HepG2 (cell line): ENCODE results near the gene FXYD5. TPM values are rescaled to one million over a fixed set of nuclear protein-coding genes. Genes with fewer than 3 reads are reported as not detected.
A peak's percentile ranks its signal among the peaks of the same experiment; 100 is the strongest.

ENCODE experiments used
- ATAC-seq: fragments of 200-7000 bp; cut with Tn5 transposase; 3 replicates; pipeline ENCODE4 v1.9.1; 2020; ENCODE audit warnings: mild to moderate bottlenecking, moderate library complexity
- BruUV-seq: library from RNA; stranded (reverse); fragments of 400-500 nt; replicated peaks from 2 replicates; lab custom pipeline; 2021; lab: Mats Ljungman, UMichigan
- CTCF ChIA-PET: fragments of 300-600 bp; formaldehyde crosslinking; extraction: SDS; loops from one replicate; lab custom pipeline; 2021; ENCODE audit warnings: low total read pairs, inconsistent platforms, low intra/inter-chr PET ratio; lab: Yijun Ruan, JAX
- POLR2A ChIA-PET: fragments of 350-600 bp; sonication (Branson Sonifier 250); formaldehyde crosslinking; loops from one replicate; lab custom pipeline; 2020; ENCODE audit warnings: antibody characterized with exemption, inconsistent platforms; lab: Yijun Ruan, JAX
- DNase-seq: peaks from one replicate; pipeline ENCODE4 v3.0.0-alpha.2; 2015; ENCODE audit warnings: low spot score
- FAIRE-seq: peaks from 3 replicates; lab custom pipeline; 2011; peaks lifted over from hg19 to GRCh38; lab: Jason Lieb, UNC
- H2AFZ ChIP-seq: one replicate; pipeline ENCODE4 v1.6.1; 2011; ENCODE audit warnings: low read length, inconsistent platforms
- H3K27ac ChIP-seq: fragments of 300-600 bp; 3 replicates; pipeline ENCODE4 v1.8.0; 2011; ENCODE audit warnings: mixed run types, mild to moderate bottlenecking, mixed read lengths, low read length, inconsistent platforms; ENCODE audit not compliant: insufficient read depth; ENCODE audit errors: extremely low read length
- H3K27me3 ChIP-seq, 2 experiments: fragments of 200-600 bp in 1 of 2; 2 replicates in 1 of 2; 3 replicates in 1 of 2; pipeline versions ENCODE4 v1.6.0 to v1.8.0; 2011; ENCODE audit warnings: low read length in 2 of 2, mild to moderate bottlenecking in 2 of 2, moderate library complexity in 2 of 2, inconsistent platforms in 1 of 2; ENCODE audit not compliant: insufficient read depth in 2 of 2, control insufficient read depth in 1 of 2
- H3K36me3 ChIP-seq, 2 experiments: fragments of 200-600 bp in 1 of 2; replicated peaks in 1 of 2; 2 replicates in 1 of 2; 3 replicates in 1 of 2; pipeline versions ENCODE4 v1.5.1 to v1.8.0; 2011; ENCODE audit warnings: low read length in 2 of 2, inconsistent platforms in 1 of 2; ENCODE audit not compliant: insufficient read depth in 2 of 2, control insufficient read depth in 1 of 2
- H3K4me1 ChIP-seq: 2 replicates; pipeline ENCODE4 v1.5.1; 2012; ENCODE audit warnings: low read length, inconsistent platforms; ENCODE audit not compliant: insufficient read depth
- H3K4me2 ChIP-seq: 2 replicates; pipeline ENCODE4 v1.6.0; 2011; ENCODE audit warnings: low read depth, low read length, inconsistent platforms
- H3K4me3 ChIP-seq, 3 experiments: fragments of 200-600 bp in 1 of 3; sonication (generic), shearing (Covaris generic) in 1 of 3; replicated peaks in 1 of 3; 2 replicates each; pipeline ENCODE4 v1.5.1; 2011 to 2016; ENCODE audit warnings: low read length in 3 of 3, inconsistent platforms in 2 of 3, low read depth in 2 of 3, mild to moderate bottlenecking in 2 of 3, control low read depth in 1 of 3, mixed read lengths in 1 of 3; ENCODE audit not compliant: insufficient read depth in 1 of 3
- H3K79me2 ChIP-seq: one replicate; pipeline ENCODE4 v1.6.1; 2011; ENCODE audit warnings: low read length, inconsistent platforms; ENCODE audit not compliant: insufficient read depth
- H3K9ac ChIP-seq: 2 replicates; pipeline ENCODE4 v1.6.0; 2011; ENCODE audit warnings: mild to moderate bottlenecking, low read depth, low read length, inconsistent platforms; ENCODE audit not compliant: insufficient read depth
- H3K9me3 ChIP-seq: 2 replicates; pipeline ENCODE4 v1.5.1; 2012; ENCODE audit warnings: mild to moderate bottlenecking, low read length
- H4K20me1 ChIP-seq: 2 replicates; pipeline ENCODE4 v1.6.0; 2011; ENCODE audit warnings: inconsistent platforms, mild to moderate bottlenecking, low read length, moderate library complexity; ENCODE audit not compliant: insufficient read depth
- AGO1 ChIP-seq: fragments of 200-400 bp; formaldehyde crosslinking; IDR thresholded peaks from 2 replicates; pipeline ENCODE4 v1.6.1; 2017; ENCODE audit warnings: mild to moderate bottlenecking, low read depth, low read length, moderate library complexity; ENCODE audit not compliant: poor library complexity, severe bottlenecking
- IRX3 ChIP-seq: sonication (generic); formaldehyde crosslinking; IDR thresholded peaks from 2 replicates; pipeline ENCODE4 v1.8.1; 2023; ENCODE audit warnings: mild to moderate bottlenecking, low read depth, missing genetic modification reagents, borderline replicate concordance
- PLSCR1 ChIP-seq: sonication (generic); formaldehyde crosslinking; IDR thresholded peaks from 2 replicates; pipeline ENCODE4 v1.5.0; 2020; ENCODE audit warnings: missing genetic modification reagents, mild to moderate bottlenecking, borderline replicate concordance
- SNAPC4 ChIP-seq: sonication (generic); formaldehyde crosslinking; IDR thresholded peaks from 2 replicates; pipeline ENCODE4 v1.4.0; 2020; ENCODE audit warnings: mild to moderate bottlenecking, missing genetic modification reagents
- ZHX1 ChIP-seq: sonication (generic); formaldehyde crosslinking; IDR thresholded peaks from 2 replicates; pipeline ENCODE4 v1.8.1; 2022; ENCODE audit warnings: low read depth, mild to moderate bottlenecking, missing genetic modification reagents
- ZNF296 ChIP-seq: sonication (generic); formaldehyde crosslinking; conservative IDR thresholded peaks from 2 replicates; pipeline ENCODE4 v1.5.0; 2020; ENCODE audit warnings: mild to moderate bottlenecking, missing genetic modification reagents
- ZNF576 ChIP-seq: sonication (generic); formaldehyde crosslinking; IDR thresholded peaks from 2 replicates; pipeline ENCODE4 v1.4.0; 2020; ENCODE audit warnings: mild to moderate bottlenecking, missing genetic modification reagents
- WGBS: methylation state at CpG from one replicate; pipeline ENCODE4 v1.1.6; 2017; ENCODE audit warnings: low lambda C conversion rate; 5-methylcytosine and 5-hydroxymethylcytosine counted together
- in situ Hi-C: cut with HindIII; loops from 2 replicates; pipeline ENCODE4 v1.10.0; 2017; ENCODE audit warnings: low pct_unique_long_range_greater_than_20kb; ENCODE audit not compliant: extremely low pct_ligation_motif_present
- intact Hi-C: fragments of 100-400 bp; cut with micrococcal nuclease; formaldehyde crosslinking; loops from one replicate; pipeline ENCODE4 v1.10.0; 2022; ENCODE audit not compliant: unreplicated experiment
- polyA plus RNA-seq, 8 experiments: library from polyadenylated mRNA; depleted of rRNA in 3 of 8; stranded (reverse) in 7 of 8; unstranded in 1 of 8; fragments of >200 nt; fragmentation: Illumina TruSeq in 4 of 8; extraction: Trizol in 4 of 8; gene quantifications; 2 replicates each; pipeline versions ENCODE4 v1.2.1 to v1.2.3, GENCODE V29; 2011 to 2016; ENCODE audit warnings: low read depth in 4 of 8, missing spikeins in 1 of 8, mixed read lengths in 1 of 8; ENCODE audit not compliant: insufficient read depth in 1 of 8
- total RNA-seq, 5 experiments: library from RNA; depleted of rRNA; stranded (reverse); fragments of >200 nt; fragmentation: Illumina TruSeq; extraction: Trizol; gene quantifications; 2 replicates each; pipeline ENCODE4 v1.2.3, GENCODE V29; 2016; ENCODE audit warnings: low read depth in 1 of 5

FXYD5 gene
- total and polyA plus RNA-seq, 2 of the 13 experiments (the other 11 are each of a cell fraction or from before 2014, with no cell fraction given), result 0.65 TPM; not detected in 1

GRCh38 chr19:35134601-35135242 lies 19.8 kb upstream of the FXYD5 start, which contains the start of gene LGI4:
LGI4 (minus strand) TSS chr19:35135059; CDS start chr19:35134680, 379 bp downstream.
- no peaks in the 10 kb centered on the region for H3K79me2 ChIP-seq
- FAIRE-seq (no peak), ATAC-seq (no peak)
- in situ Hi-C loops, result loop anchor here (5.0 kb wide), 1 partner anchor 67 kb away; no protein-coding TSS in a partner anchor
- BruUV-seq, result no TSS peak
- intact Hi-C loops, result loop anchor here (1.0 kb wide), 1 partner anchor 67 kb away; no protein-coding TSS in a partner anchor
- no peaks in the 10 kb centered on the region for H3K27me3 ChIP-seq
- peaks cover 88% of the 10 kb centered on the region for H3K4me1 ChIP-seq
- no peak within 1 kb of the TSS for H3K9ac ChIP-seq
- whole genome bisulfite sequencing, result 92% methylated on average over 15 of the region's 15 CpGs
- H3K9me3 ChIP-seq, result no peaks in the 10 kb centered on the region
- H2AFZ ChIP-seq, result no peak within 1 kb of the TSS
- TF ChIP-seq ZNF296 (CRISPR knock-in tag) (no peak), ZHX1 (CRISPR knock-in tag) (no peak), IRX3 (CRISPR knock-in tag) (no peak), SNAPC4 (no peak), ZNF576 (CRISPR knock-in tag) (no peak), PLSCR1 (no peak), AGO1 (no peak)
- TF ChIP-seq, all 625 proteins: peak for 0
- H3K27ac ChIP-seq, result no peak within 1 kb of the TSS
- ChIA-PET CTCF (interaction anchor here (1.6 kb wide), 1 partner anchor 20 kb away, joined by 11 read pairs; the partner anchor contains the start of gene FXYD3), POLR2A (no interaction called here)
- no peaks in the 10 kb centered on the region for H3K36me3 ChIP-seq
- H4K20me1 ChIP-seq, result no peaks in the 10 kb centered on the region
- H3K4me2 ChIP-seq, result peak within 1 kb of the TSS; percentile 50
- H3K4me3 ChIP-seq, result no peak within 1 kb of the TSS
- no peak for DNase-seq
